ENCODE data around the gene ZNF683.

GRCh38 chr1:26340047-26340481, 32.5 kb downstream of the ZNF683 start:
- TF ChIP-seq, protein P1, sequence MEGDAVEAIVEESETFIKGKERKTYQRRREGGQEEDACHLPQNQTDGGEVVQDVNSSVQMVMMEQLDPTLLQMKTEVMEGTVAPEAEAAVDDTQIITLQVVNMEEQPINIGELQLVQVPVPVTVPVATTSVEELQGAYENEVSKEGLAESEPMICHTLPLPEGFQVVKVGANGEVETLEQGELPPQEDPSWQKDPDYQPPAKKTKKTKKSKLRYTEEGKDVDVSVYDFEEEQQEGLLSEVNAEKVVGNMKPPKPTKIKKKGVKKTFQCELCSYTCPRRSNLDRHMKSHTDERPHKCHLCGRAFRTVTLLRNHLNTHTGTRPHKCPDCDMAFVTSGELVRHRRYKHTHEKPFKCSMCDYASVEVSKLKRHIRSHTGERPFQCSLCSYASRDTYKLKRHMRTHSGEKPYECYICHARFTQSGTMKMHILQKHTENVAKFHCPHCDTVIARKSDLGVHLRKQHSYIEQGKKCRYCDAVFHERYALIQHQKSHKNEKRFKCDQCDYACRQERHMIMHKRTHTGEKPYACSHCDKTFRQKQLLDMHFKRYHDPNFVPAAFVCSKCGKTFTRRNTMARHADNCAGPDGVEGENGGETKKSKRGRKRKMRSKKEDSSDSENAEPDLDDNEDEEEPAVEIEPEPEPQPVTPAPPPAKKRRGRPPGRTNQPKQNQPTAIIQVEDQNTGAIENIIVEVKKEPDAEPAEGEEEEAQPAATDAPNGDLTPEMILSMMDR (conservative IDR thresholded peaks at IDR 0.05 in 1 of 2, IDR thresholded peaks at IDR 0.05 in 1 of 2; ENCODE audit: low read depth in 1 of 2, low read length in 2 of 2), result no peak
- TF ChIP-seq EZH2 (IDR thresholded peaks at IDR 0.05; ENCODE audit: low read length, missing control alignments), result no peak

Data from fibroblast of lung (primary cell).